ENCODE data around the gene SLC30A3. TPM values are rescaled to one million over a fixed set of nuclear protein-coding genes. Genes with fewer than 3 reads are reported as not detected.
A peak's percentile ranks its signal among the peaks of the same experiment; 100 is the strongest.

The SLC30A3 gene
- total RNA-seq, 1 experiment from 2014 or later = 1.5 TPM

- DNase-seq = peak; percentile 41 to 84
- TF ChIP-seq EZH2 (IDR thresholded peaks at IDR 0.05; ENCODE audit: low read depth) (no peak), CTCF (conservative IDR thresholded peaks at IDR 0.05) (no peak)
- TSS peak; percentile 27 for BruUV-seq (replicated peaks)
- Histone ChIP-seq H3K4me2 (peak overlapping the region; percentile 93), H3K9me3 (ENCODE audit: insufficient read depth, low read depth) (no peaks in the 10 kb centered on the region), H3K4me3 (peak overlapping the region; percentile 11; the same call in 1 of the 2 replicates), H3K79me2 (ENCODE audit: low read depth) (peaks cover 24% of the 10 kb centered on the region), H3K27ac (peak overlapping the region; percentile 82), H3K36me3 (ENCODE audit: low read depth) (peaks cover 22% of the 10 kb centered on the region; the same call in 1 of the 2 replicates), H3K9me2 (ENCODE audit: insufficient read depth) (no peaks in the 10 kb centered on the region), H2AFZ (no peak overlapping the region), H3K4me1 (replicated peaks; ENCODE audit: insufficient read depth) (peaks cover 33% of the 10 kb centered on the region), H3K27me3 (ENCODE audit: insufficient read depth, low read depth) (no peaks in the 10 kb centered on the region), H3F3A (ENCODE audit: insufficient read depth, low read depth) (peaks cover 27% of the 10 kb centered on the region; the same call in 1 of the 2 replicates), H4K20me1 (ENCODE audit: insufficient read depth) (no peaks in the 10 kb centered on the region)
- CTCF ChIA-PET = no interaction called here
- POLR2A ChIA-PET (ENCODE audit: unreplicated experiment) = no interaction called here
- intact Hi-C loops (cut with micrococcal nuclease; ENCODE audit: unreplicated experiment) = loop anchor here (5.0 to 10.0 kb wide), 4 partner anchors 72 to 248 kb away; partner anchors contain the start of genes MPV17, PREB, PRR30 and TRIM54
Measured at GRCh38 chr2:27209621-27210401, 53.0 kb downstream of the SLC30A3 start.

GRCh38 chr2:27208486-27209050 lies 54.3 kb downstream of the SLC30A3 start:
- peaks cover 27% of the 10 kb centered on the region for H3K4me1 ChIP-seq (replicated peaks; ENCODE audit: insufficient read depth)
- peaks cover 22% of the 10 kb centered on the region; the same call in 1 of the 2 replicates for H3K36me3 ChIP-seq (ENCODE audit: low read depth)
- no TSS peak for BruUV-seq (replicated peaks)
- no peak overlapping the region for H3K4me3 ChIP-seq
- ChIA-PET CTCF (no interaction called here), POLR2A (ENCODE audit: unreplicated experiment) (no interaction called here)
- H2AFZ ChIP-seq = no peak overlapping the region
- no peak for TF ChIP-seq EZH2 (IDR thresholded peaks at IDR 0.05; ENCODE audit: low read depth)
- TF ChIP-seq CTCF (conservative IDR thresholded peaks at IDR 0.05) = no peak
- no peak for DNase-seq
- H3K79me2 ChIP-seq (ENCODE audit: low read depth) = peaks cover 17% of the 10 kb centered on the region
- no peak overlapping the region for H3K27ac ChIP-seq
- H4K20me1 ChIP-seq (ENCODE audit: insufficient read depth) = no peaks in the 10 kb centered on the region
- intact Hi-C loops (cut with micrococcal nuclease; ENCODE audit: unreplicated experiment) = no loop called here
- peaks cover 26% of the 10 kb centered on the region; the same call in 1 of the 2 replicates for H3F3A ChIP-seq (ENCODE audit: insufficient read depth, low read depth)
- H3K27me3 ChIP-seq (ENCODE audit: insufficient read depth, low read depth) = no peaks in the 10 kb centered on the region
- no peaks in the 10 kb centered on the region for H3K9me3 ChIP-seq (ENCODE audit: insufficient read depth, low read depth)
- H3K9me2 ChIP-seq (ENCODE audit: insufficient read depth) = no peaks in the 10 kb centered on the region
- peak overlapping the region; percentile 93; the same call in 1 of the 2 replicates for H3K4me2 ChIP-seq

GRCh38 chr2:27206346-27206745 lies 56.5 kb downstream of the SLC30A3 start:
- no TSS peak for BruUV-seq (replicated peaks)
- intact Hi-C loops (cut with micrococcal nuclease; ENCODE audit: unreplicated experiment) = no loop called here
- Histone ChIP-seq H4K20me1 (ENCODE audit: insufficient read depth) (no peaks in the 10 kb centered on the region), H3K36me3 (ENCODE audit: low read depth) (peaks cover 22% of the 10 kb centered on the region; the same call in 1 of the 2 replicates), H3K4me2 (no peak overlapping the region), H3K9me3 (ENCODE audit: insufficient read depth, low read depth) (no peaks in the 10 kb centered on the region), H3K4me1 (replicated peaks; ENCODE audit: insufficient read depth) (peaks cover 21% of the 10 kb centered on the region; the same call in 1 of the 2 replicates), H3K27ac (no peak overlapping the region), H3K9me2 (ENCODE audit: insufficient read depth) (no peaks in the 10 kb centered on the region), H3K79me2 (ENCODE audit: low read depth) (peaks cover 8% of the 10 kb centered on the region; the same call in 1 of the 2 replicates), H3K4me3 (no peak overlapping the region), H3F3A (ENCODE audit: insufficient read depth, low read depth) (peaks cover 18% of the 10 kb centered on the region; the same call in 1 of the 2 replicates), H3K27me3 (ENCODE audit: insufficient read depth, low read depth) (no peaks in the 10 kb centered on the region), H2AFZ (no peak overlapping the region)
- ChIA-PET CTCF (no interaction called here), POLR2A (ENCODE audit: unreplicated experiment) (no interaction called here)
- no peak for TF ChIP-seq EZH2 (IDR thresholded peaks at IDR 0.05; ENCODE audit: low read depth)
- no peak for TF ChIP-seq CTCF (conservative IDR thresholded peaks at IDR 0.05)
- DNase-seq = no peak

Measured in PC-9 (cell line).